GM19372 (cell line): ENCODE results near the gene PLAAT4.

ENCODE experiments used
- ATAC-seq: cut with Tn5 transposase; IDR thresholded peaks from one replicate; pipeline ENCODE4 v1.9.1; 2021; ENCODE audit warnings: mild to moderate bottlenecking, low read depth, moderate library complexity; ENCODE audit not compliant: unreplicated experiment

Gene PLAAT4

GRCh38 chr11:63536669-63537292, at the start of gene PLAAT4:
Gene PLAAT4, plus strand, starts transcription at chr11:63536808. Its CDS starts 61 bp downstream, at chr11:63536869.
- no peak for ATAC-seq

GRCh38 chr11:63488789-63489188, 47.8 kb upstream of the PLAAT4 start:
- no peak for ATAC-seq

- ATAC-seq = no peak
Measured at GRCh38 chr11:63489879-63490278, 46.7 kb upstream of the PLAAT4 start.

- ATAC-seq = no peak
Measured at GRCh38 chr11:63490551-63491239, 45.9 kb upstream of the PLAAT4 start, which contains the start of gene PLAAT5. Gene PLAAT5, minus strand, starts transcription at chr11:63491167. Its CDS starts 133 bp downstream, at chr11:63491034.

GRCh38 chr11:63491240-63491587, 45.4 kb upstream of the PLAAT4 start:
- no peak for ATAC-seq

GRCh38 chr11:63491636-63492372, 44.8 kb upstream of the PLAAT4 start:
- ATAC-seq = no peak

GRCh38 chr11:63492441-63492840, 44.2 kb upstream of the PLAAT4 start:
- ATAC-seq = no peak

- ATAC-seq = no peak
Measured at GRCh38 chr11:63493127-63493526, 43.5 kb upstream of the PLAAT4 start.

- ATAC-seq = no peak
Measured at GRCh38 chr11:63494975-63495374, 41.6 kb upstream of the PLAAT4 start.

GRCh38 chr11:63499874-63500273, 36.7 kb upstream of the PLAAT4 start:
- no peak for ATAC-seq

- ATAC-seq = no peak
Measured at GRCh38 chr11:63501236-63501635, 35.4 kb upstream of the PLAAT4 start.

- ATAC-seq = no peak
Measured at GRCh38 chr11:63502252-63502820, 34.3 kb upstream of the PLAAT4 start.

GRCh38 chr11:63503492-63503891, 33.1 kb upstream of the PLAAT4 start:
- no peak for ATAC-seq

GRCh38 chr11:63504054-63504453, 32.6 kb upstream of the PLAAT4 start:
- ATAC-seq = no peak

- ATAC-seq = no peak
Measured at GRCh38 chr11:63504933-63505586, 31.5 kb upstream of the PLAAT4 start.

GRCh38 chr11:63505857-63506528, 30.6 kb upstream of the PLAAT4 start, which contains the start of gene LGALS12:
Gene LGALS12, plus strand, starts transcription at chr11:63506084. Its CDS starts 375 bp downstream, at chr11:63506459.
- no peak for ATAC-seq

GRCh38 chr11:63506876-63507275, 29.7 kb upstream of the PLAAT4 start:
- ATAC-seq = no peak

GRCh38 chr11:63507511-63507910, 29.1 kb upstream of the PLAAT4 start:
- no peak for ATAC-seq

GRCh38 chr11:63508009-63508408, 28.6 kb upstream of the PLAAT4 start:
- no peak for ATAC-seq

GRCh38 chr11:63508745-63509144, 27.9 kb upstream of the PLAAT4 start:
- no peak for ATAC-seq
